HG03432 (cell line): ENCODE results near the gene TMEM271.
"Not testable (repeated sequence)": the region's sequence is repeated elsewhere in the genome, so short reads cannot be mapped to it uniquely, and the experiment has no call there.

Experiments used
- ATAC-seq: cut with Tn5 transposase; IDR thresholded peaks from one replicate; pipeline ENCODE4 v1.9.1; 2021; ENCODE audit warnings: mild to moderate bottlenecking, moderate library complexity; ENCODE audit not compliant: unreplicated experiment

TMEM271 gene

DNA sequence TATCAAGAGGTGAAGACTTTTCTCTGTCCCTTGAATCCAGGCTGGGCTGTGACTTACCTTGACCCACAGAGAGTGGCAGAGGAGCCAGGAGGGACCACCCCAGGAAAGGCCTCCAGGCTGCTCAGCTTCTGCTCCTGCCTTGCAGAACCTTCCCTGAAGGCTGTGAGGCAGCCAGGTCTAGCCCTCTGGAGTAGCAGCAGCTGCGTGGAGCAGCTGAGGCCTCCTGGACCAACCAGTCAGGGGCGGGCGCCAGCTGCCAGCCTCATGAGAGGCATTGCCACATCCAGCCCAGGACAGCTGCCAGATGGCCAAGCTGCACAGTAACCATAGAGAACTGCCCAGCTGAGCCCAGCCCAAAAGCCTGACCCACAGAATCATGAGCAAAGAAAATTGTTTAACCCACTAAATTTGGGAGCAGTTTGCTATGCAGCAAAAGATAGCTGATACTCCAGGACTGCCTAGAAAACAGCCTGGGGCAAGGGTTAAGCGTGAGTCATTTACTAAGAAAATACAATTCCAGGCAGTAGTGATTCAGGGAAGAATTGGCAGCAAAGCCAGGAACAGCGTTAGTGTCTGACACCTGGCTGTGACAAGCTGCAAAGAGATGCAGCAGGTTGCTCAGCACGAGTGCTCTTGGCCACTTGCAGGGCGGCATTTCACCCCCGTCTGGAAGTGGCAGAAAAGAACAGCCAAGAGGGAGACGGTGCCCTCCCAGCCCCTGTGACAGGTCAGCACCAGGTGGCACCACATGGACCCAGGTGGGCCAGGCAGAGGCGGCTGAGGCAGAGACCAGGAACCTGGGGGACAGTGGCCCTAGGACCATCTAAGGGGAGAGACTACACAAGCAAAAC is 34.5 kb upstream of the TMEM271 start:
- ATAC-seq = no peak

DNA sequence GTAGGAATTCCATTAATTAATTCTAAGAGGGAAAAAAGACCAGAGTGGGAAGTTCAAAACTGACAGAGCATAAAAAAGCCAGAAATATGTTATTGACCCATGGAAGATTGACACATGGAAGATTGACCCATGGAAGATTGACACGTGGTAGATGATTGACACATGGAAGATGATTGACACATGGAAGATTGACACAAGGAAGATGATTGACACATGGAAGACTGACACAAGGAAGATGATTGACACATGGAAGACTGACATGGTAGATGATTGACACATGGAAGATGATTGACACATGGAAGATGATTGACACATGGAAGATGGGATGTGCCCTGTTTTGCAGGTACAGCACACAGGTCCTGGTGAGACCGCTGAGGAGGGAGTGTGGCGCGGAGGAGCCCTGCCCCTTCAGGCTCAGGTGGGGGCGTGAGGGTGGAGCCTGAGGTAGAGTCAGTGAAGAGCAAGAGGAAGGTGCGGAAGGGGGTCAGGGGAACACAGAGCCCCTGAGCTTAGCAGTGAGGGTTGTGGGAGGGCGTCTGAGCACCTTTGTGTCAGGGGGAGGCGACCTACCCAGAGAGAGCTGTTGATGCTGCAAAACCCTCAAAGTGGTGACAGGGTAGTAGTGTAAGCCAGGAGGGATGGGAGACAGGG is 33.4 kb upstream of the TMEM271 start:
- no peak for ATAC-seq

DNA sequence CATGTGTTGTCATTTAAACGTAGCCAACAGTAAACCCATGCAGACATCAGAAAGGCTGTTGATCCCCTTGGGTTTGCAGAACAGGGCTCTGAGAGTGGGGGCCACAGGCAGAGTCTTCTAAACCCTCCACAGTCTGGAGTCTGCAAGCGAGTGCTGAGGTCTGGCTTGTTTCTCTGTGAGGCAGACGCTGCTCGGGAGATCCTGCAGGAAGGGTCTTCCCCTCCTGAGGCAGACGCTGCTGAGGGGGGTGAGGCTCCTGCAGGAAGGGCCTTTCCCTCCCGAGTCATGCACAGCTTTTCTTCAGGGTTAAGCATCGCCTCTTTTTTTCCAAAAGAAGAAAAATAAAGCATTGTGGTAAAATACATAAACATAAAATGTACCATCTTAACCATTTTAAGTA is 32.1 kb upstream of the TMEM271 start:
- ATAC-seq = no peak

DNA sequence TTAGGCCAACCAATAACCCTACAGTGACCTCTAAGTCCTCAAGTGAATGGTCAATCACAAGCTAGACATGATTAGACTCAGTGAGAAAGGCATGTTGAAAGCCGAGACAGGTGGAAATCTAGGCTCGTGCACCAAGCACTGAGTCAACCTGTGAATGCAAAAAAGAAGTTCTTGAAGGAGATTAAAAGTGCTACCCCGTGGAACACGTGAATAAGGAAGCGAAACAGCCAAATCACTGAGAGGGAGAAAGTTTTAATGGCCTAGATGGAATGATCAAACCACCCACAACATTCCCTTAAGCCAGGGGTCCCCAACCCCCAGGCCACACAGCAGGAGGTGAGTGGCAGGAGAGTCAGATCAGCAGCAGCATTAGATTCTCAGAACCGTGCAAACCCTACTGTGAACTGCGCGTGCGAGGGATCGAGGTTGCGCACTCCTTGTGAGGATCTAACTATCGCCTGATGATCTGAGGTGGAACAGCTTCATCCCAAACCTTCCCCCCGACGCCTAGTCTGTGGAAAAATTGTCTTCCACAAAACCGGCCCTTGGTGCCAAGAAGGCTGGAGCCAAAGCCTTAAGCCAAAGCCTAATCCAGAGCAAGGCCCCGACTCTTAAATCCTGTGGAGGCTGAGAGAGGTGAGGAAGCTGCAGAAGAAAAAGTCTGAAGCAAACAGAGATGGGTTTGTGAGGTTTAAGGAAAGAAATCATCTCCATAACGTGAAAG is 29.8 kb upstream of the TMEM271 start:
- no peak for ATAC-seq

DNA sequence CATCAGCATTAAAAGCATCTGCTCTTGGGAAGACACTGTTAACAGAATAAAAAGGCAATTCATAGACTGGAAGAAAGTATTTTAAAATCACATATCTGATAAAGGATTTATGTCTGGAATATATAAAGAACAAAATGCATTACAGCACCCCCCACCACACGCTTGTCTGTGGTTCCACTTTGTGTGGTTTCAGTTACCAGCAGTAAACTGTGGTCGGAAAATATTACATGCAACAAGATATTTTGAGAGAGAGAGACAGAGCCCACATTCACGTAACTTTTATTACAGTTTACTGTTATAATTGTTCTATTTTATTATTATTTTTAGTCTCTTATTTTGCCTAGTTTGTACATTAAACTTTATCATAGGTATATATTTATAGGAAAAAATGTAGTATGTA is 28.0 kb upstream of the TMEM271 start:
- no peak for ATAC-seq

DNA sequence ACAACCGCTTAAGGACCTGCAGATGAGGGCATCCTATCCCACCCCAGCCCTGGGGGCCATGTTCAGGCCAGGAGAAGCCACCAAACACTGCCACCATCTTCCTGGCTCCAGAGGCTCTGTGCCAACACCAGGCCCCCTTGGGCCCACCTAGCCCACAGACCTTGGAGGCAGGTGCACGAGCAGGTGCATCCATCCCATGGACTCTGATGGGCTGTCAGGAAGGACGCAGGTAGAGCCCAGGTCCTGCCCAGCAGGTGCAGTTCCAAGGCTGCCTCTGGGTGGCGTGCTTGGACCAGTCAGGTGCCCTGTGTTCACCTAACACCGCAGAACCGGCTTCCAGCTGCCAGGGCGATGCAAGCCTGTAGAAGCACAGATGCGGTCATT is 26.5 kb upstream of the TMEM271 start:
- no peak for ATAC-seq

DNA sequence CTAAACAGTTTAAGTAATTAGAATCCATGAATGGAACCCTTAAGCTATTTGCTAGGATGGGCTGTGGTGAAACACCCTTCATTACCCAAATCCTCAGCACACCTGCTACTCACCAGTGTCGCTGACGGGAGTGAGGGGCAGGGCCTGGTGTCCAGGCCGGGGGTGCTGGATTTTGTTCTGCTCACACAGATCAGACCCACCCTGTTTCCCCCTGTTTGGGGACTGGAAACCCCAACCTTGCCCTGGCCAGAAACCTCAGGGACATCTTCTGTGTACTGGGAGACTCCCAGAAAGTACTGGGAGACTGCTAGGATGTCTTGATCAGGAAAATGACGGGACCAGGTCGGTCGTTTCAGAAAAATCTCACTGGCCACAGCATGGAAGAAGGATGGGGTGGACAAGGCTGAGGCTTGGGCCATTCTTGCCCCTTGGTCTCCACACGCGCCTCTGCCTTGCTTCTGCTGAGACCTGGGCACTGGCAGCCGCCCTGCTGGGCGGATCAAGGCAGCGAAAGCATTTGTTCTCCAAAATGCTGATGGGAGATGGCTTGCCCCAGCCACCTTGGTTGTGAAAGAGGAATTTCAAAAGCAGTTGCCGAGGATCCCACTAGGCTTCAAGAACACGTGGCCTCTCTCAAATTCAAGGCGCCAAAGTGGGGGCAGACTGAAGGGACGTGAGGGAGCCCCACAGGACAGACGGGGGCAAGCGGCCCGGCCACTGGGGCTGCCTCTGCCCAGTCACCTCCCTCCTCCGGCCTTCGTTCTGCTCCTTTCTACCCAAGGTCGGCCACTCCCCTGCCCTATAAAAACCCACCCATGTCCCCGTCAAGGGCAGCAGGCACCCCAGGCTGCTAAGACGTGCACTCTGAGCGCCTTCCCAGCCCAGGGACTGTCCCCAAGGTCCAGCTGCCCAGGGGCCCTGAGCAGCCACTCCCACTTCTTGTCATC is 25.8 kb upstream of the TMEM271 start:
- no peak for ATAC-seq

DNA sequence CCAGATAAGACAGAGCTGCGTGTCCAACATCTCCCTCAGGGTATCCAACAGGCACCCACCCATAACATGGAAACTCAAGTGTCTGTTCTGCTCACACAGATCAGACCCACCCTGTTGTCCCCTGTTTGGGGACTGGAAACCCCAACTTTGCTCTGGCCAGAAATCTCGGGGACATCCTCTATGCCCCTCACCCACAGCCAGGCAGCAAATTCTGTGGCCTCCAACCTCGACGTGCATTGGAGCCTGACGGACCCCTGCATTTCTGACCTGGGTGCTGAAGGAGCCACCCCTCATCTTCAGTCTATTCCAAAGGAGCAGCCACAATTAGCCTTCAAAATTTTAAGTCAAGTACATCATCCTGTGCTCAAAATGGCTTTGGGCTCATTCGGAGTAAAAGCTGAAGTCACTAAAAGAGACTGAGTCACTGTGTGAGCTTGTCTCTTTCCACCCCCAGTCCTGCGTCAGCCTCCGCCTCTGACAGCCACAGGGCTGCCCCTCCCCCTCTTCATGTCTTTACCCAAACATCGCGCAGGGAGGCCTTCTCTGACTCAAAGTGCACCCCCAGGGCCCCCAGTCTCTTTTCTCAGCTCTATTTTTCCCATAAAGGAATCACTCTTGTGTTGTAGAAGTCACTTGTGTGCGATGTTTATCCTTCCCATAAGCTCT is 24.9 kb upstream of the TMEM271 start:
- ATAC-seq = no peak

DNA sequence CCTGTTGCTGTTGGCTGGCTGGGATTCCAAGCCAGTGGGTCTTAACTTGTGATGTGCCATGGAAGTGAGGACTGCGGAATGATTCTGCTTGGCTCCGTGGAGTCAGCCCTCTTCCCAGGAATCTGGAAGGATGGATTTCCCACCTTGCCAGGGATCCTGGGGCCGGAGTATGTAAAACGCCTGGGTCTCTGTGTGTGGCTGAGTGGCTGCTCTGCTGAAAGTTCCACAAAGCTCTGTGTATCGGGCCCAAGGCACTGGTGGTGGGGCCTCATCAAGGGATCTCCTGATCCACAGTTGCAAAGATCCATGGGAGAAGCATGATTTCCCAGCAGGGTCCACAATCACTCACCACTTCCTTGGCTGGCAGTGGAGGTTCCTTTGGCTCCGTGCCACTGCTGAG is 24.1 kb upstream of the TMEM271 start:
- ATAC-seq = no peak

DNA sequence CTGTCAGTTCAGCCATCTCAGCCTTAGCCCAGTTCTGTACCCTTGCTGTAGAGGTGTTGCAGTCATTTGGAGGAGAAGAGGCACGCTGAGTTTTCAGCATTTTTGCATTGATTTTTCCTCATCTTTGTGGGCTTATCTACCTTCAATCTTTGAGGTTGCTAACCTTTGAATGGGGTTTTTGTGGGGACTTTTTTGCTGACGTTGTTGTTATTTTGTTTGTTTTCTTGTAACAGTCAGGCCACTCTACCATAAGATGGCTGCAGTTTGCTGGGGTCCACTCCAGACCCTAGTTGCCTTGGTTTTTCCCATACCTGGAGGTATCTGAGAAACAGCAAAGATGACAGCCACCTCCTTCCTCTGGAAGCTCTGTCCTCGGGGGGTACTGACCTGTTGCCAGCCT is 22.8 kb upstream of the TMEM271 start:
- no peak for ATAC-seq

DNA sequence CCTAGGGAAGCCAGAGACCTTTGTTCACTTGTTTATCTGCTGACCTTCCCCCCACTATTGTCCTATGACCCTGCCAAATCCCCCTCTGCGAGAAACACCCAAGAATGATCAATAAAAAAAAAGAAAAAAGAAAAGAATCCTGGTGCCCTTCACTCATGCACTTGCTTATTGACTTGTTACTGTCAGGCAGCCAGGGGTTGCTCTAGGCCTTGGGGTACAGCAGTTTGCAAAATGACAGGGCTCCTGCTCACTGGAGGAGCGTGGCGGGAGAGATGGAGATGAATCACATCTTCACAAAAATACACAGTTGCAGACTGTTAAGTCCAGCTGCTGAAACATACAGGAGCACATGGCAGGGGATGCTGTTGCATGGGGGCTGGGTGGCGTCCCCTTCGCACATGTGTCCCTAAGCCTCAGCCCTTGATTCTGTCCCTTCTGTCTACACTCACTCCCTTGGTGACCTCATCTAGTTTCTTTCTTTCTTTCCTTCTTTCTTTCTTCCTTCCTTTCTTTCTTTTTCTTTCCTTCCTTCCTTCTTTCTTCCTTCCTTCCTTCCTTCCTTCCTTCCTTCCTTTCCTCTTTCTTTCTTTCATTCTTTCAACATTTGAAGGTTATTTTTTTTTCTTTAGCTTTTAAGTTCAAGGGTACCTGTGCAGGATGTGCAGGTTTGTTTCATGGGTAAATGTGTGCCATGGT is 16.9 kb upstream of the TMEM271 start:
- no peak for ATAC-seq

DNA sequence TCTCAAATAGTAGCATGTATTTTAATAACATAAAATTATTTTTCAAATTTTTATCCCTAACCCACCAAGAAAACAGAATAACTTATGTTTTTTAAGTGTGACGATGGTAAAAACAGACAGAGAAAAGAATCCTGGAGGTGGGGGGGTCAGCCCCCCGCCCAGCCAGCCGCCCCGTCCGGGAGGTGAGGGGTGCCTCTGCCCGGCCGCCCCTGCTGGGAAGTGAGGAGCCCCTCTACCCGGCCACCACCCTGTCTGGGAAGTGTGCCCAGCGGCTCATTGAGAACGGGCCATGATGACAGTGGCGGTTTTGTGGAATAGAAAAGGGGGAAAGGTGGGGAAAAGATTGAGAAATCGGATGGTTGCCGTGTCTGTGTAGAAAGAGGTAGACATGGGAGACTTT is 16.1 kb upstream of the TMEM271 start:
- not testable (repeated sequence) for ATAC-seq

DNA sequence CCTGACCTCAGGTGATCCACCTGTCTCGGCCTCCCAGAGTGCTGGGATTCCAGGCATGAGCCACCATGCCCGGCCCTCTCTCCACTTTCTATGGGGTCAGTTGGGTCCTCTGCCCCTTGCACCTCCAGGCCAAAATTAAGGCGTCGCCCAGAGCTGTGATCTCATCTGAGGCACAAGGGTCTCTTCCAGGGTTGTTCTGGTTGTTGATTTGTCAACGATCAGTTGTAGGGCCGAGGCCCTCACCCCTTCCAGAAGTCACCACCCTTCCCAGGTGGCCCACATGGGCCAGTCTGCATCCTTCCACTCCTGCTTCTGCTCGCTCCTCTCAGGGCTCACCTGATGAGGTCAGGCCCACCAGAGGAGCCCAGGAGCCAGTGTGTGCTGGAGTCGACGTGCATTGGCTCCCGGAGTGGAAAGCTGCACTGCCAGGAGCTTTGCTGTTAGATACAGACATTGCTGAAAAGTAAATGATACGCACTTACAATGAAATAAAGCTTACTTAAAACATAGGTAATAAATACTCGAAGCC is 14.3 kb upstream of the TMEM271 start:
- no peak for ATAC-seq

DNA sequence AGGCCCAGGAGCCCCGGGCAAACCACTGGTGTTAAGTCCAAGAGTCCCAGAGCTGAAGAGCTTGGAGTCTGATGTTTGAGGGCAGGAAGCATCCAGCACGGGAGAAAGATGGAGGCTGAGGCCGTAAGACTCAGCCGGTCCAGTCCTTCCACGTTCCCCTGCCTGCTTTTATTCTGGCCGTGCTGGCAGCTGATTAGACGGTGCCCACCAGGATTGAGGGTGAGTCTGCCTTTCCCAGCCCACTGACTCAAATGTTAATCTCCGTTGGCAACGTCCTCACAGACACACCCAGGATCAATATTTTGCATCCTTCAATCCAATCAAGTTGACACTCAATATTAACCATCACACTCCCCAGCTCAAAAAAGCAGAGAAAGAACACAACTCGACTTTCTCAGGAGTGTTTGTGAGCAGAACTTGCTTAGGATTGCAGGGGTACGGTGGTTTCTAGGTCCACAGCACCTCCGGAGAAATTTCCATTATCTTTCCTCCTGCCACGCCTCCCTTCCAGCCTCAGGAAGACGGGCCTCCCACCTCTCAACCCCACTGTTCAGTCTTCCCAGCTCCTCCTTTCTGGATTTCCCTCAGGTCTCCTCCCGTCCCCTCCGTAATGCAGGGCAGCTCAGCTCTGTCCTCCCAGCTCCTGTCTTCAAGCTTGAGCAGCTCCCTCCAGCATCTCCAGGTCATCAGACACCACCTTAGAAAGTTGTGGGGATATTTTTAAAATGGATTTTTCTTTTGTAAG is 13.3 kb upstream of the TMEM271 start:
- no peak for ATAC-seq

DNA sequence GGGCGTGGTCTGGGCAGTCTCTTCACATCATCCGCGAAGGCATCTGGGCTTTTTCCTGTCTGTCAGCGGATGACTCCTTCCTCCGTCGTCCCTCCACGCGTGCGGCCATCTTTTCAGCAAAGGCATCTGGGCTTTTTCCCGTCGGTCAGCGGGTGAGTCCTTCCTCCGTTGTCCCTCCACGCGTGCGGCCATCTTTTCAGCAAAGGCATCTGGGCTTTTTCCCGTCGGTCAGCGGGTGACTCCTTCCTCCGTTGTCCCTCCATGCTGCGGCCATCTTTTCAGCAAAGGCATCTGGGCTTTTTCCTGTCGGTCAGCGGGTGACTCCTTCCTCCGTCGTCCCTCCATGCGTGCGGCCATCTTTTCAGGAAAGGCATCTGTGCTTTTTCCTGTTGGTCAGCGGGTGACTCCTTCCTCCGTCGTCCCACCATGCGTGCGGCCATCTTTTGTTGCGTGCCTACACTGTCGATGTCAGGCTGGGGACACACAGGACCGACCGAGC is 12.3 kb upstream of the TMEM271 start:
- no peak for ATAC-seq

DNA sequence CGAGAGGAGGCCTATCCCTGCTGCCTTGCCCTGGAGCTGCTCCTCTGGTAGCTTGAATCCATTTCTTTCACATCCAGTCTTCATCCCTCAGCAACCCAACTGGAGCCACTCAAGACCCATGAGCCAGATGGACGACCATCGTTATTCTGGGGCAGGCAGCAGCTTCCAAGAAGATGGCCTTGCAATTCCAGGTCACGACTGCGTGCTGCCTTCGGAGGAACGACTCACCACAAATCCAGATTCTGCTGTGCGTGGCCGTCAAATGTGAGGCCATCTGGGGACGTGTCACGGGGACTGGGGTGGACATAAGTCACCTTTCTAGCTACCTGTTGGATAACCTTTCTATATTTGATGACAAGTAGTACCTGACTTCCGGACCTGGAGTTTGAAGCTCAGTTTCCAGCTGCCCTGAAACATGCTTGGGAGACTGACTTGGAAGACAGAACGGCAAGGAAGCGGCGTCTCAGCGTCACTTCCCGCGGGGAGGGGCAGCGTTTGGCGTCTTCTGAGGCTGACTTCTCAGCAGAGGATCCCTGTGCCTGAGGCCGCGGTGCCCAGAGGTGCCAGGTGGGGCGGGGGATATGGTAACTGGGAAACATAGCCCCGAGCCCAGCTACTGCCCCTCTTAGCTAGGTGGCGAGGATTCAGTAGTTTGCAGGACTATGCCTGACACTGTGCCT is 11.7 kb upstream of the TMEM271 start:
- no peak for ATAC-seq

DNA sequence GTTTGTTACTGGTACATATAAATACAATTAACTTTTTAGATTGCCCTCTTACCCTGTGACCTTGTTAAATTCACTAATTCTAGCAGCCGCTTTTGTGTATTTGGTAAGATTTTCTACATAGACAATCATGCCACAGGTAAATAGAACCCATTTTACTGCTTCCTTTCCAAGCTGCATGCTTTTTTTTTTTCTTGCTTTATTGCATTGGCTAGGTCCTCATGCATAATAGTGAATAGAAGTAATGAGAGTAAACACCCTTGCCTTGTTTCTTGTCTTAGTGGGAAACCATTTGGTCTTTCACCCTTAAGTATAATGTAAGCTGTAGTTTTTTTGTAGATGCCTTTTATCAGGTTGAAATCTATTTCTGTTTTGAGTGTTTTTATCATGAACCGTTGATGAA is 7.7 kb upstream of the TMEM271 start:
- ATAC-seq = no peak

DNA sequence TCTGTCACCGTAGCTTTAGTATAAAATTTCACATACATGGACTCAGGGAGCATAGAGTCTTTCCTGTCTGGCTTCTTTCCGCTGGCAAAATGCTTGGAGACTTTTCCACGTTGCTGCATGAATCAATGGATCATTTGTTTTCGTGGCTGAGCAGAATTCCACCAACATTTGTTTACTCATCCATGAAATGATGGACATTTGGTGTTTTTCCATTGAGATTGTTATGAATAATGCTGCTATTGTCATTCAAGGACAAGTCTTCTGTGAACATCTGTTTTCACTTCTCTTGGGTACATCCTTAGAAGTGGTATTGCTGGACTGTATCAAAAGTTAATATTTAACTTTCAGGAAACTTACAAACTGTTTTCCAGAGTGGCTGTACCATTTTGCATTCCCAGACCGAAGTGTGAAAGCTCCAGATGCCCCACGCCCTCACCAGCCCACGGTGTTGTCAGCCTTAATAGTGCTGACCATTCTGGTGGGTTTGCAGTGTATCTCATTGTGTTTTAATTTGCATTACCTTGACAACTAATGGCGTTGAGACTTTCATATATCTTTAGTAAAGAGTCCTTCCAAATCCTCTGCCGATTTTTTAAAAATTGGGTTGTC is 5.8 kb upstream of the TMEM271 start:
- ATAC-seq = no peak
